H9 (cell line): ENCODE results near the gene VPREB3. TPM values are rescaled to one million over a fixed set of nuclear protein-coding genes. Genes with fewer than 3 reads are reported as not detected.

ENCODE experiments used
- DNase-seq: peaks from one replicate; pipeline ENCODE4 v3.0.0-alpha.2; 2017
- H2AFZ ChIP-seq: one replicate; pipeline ENCODE4 v1.6.1; 2013; ENCODE audit warnings: mild to moderate bottlenecking, low read length, control low read depth, moderate library complexity
- H2AK5ac ChIP-seq: 2 replicates; pipeline ENCODE4 v1.6.1; 2013; ENCODE audit warnings: low read length, control low read depth, mixed read lengths; ENCODE audit not compliant: insufficient read length
- H2BK120ac ChIP-seq: one replicate; pipeline ENCODE4 v1.6.1; 2013; ENCODE audit warnings: low read depth, mild to moderate bottlenecking, low read length, control low read depth, inconsistent platforms; ENCODE audit not compliant: poor library complexity, severe bottlenecking
- H2BK12ac ChIP-seq: 2 replicates; pipeline ENCODE4 v1.6.1; 2013; ENCODE audit warnings: low read length, control low read depth, mixed read lengths, low read depth; ENCODE audit not compliant: insufficient read length
- H2BK15ac ChIP-seq: 2 replicates; pipeline ENCODE4 v1.6.1; 2013; ENCODE audit warnings: low read depth, low read length, control low read depth
- H2BK20ac ChIP-seq: one replicate; pipeline ENCODE4 v1.6.1; 2013; ENCODE audit warnings: low read depth, mild to moderate bottlenecking, low read length, control low read depth, inconsistent platforms; ENCODE audit not compliant: poor library complexity, severe bottlenecking
- H2BK5ac ChIP-seq: 2 replicates; pipeline ENCODE4 v1.6.1; 2013; ENCODE audit warnings: low read length, control low read depth, mixed read lengths; ENCODE audit not compliant: insufficient read length
- H3K14ac ChIP-seq: 2 replicates; pipeline ENCODE4 v1.6.1; 2013; ENCODE audit warnings: low read length, control low read depth; ENCODE audit not compliant: insufficient read depth
- H3K18ac ChIP-seq: 2 replicates; pipeline ENCODE4 v1.6.1; 2013; ENCODE audit warnings: low read depth, mild to moderate bottlenecking, mixed read lengths, low read length, control low read depth; ENCODE audit not compliant: insufficient read length
- H3K23ac ChIP-seq: 2 replicates; pipeline ENCODE4 v1.6.1; 2013; ENCODE audit warnings: low read length, control low read depth, mixed read lengths, low read depth; ENCODE audit not compliant: insufficient read length
- H3K23me2 ChIP-seq: 2 replicates; pipeline ENCODE4 v1.6.1; 2013; ENCODE audit warnings: low read depth, mild to moderate bottlenecking, mixed read lengths, low read length, control low read depth; ENCODE audit not compliant: insufficient read length, poor library complexity, severe bottlenecking
- H3K27ac ChIP-seq: 2 replicates; pipeline ENCODE4 v1.5.1; 2013; ENCODE audit warnings: low read length, control low read depth, mixed read lengths, low read depth; ENCODE audit not compliant: insufficient read length
- H3K27me3 ChIP-seq: 2 replicates; pipeline ENCODE4 v1.6.1; 2013; ENCODE audit warnings: low read length, control low read depth, inconsistent platforms; ENCODE audit not compliant: insufficient read depth
- H3K4ac ChIP-seq: 2 replicates; pipeline ENCODE4 v1.6.1; 2013; ENCODE audit warnings: low read depth, mild to moderate bottlenecking, control low read depth, inconsistent platforms, low read length, moderate library complexity
- H3K4me1 ChIP-seq: 2 replicates; pipeline ENCODE4 v1.6.1; 2013; ENCODE audit warnings: low read length, control low read depth, inconsistent platforms; ENCODE audit not compliant: insufficient read depth
- H3K4me2 ChIP-seq: 2 replicates; pipeline ENCODE4 v1.6.1; 2013; ENCODE audit warnings: low read length, control low read depth, mixed read lengths; ENCODE audit not compliant: insufficient read length, insufficient read depth
- H3K56ac ChIP-seq: 2 replicates; pipeline ENCODE4 v1.6.1; 2013; ENCODE audit warnings: low read depth, mild to moderate bottlenecking, mixed read lengths, low read length, control low read depth; ENCODE audit not compliant: insufficient read length
- H3K79me1 ChIP-seq: 2 replicates; pipeline ENCODE4 v1.6.1; 2013; ENCODE audit warnings: low read depth, mild to moderate bottlenecking, moderate library complexity, low read length, control low read depth, inconsistent platforms; ENCODE audit not compliant: insufficient read depth, poor library complexity, severe bottlenecking
- H3K79me2 ChIP-seq: 2 replicates; pipeline ENCODE4 v1.6.1; 2013; ENCODE audit warnings: low read length, control low read depth, inconsistent platforms; ENCODE audit not compliant: insufficient read depth
- H3K9ac ChIP-seq: 2 replicates; pipeline ENCODE4 v1.6.1; 2013; ENCODE audit warnings: low read length, control low read depth, mixed read lengths; ENCODE audit not compliant: insufficient read length; ENCODE audit errors: extremely low read depth
- H3K9me3 ChIP-seq: one replicate; pipeline ENCODE4 v1.6.1; 2013; ENCODE audit warnings: low read depth, low read length, inconsistent platforms; ENCODE audit not compliant: control insufficient read depth
- H3T11ph ChIP-seq: one replicate; pipeline ENCODE4 v1.6.1; 2013; ENCODE audit warnings: mild to moderate bottlenecking, low read length, control low read depth, inconsistent platforms
- H4K20me1 ChIP-seq: one replicate; pipeline ENCODE4 v1.6.1; 2013; ENCODE audit not compliant: control insufficient read depth, insufficient read length, insufficient read depth
- H4K5ac ChIP-seq: 2 replicates; pipeline ENCODE4 v1.6.1; 2013; ENCODE audit warnings: low read depth, mild to moderate bottlenecking, mixed read lengths, low read length, control low read depth; ENCODE audit not compliant: insufficient read length
- H4K8ac ChIP-seq: replicated peaks from 2 replicates; pipeline ENCODE4 v1.6.1; 2013; ENCODE audit warnings: low read length, control low read depth, mixed read lengths, low read depth; ENCODE audit not compliant: insufficient read length
- H4K91ac ChIP-seq: 2 replicates; pipeline ENCODE4 v1.6.1; 2013; ENCODE audit warnings: low read depth, mild to moderate bottlenecking, moderate library complexity, mixed read lengths, low read length, control low read depth; ENCODE audit not compliant: insufficient read length
- H3K27ac Mint-ChIP-seq, 3 experiments: 2 replicates in 2 of 3; 3 replicates in 1 of 3; pipeline ENCODE4 v1.8.0; 2020 to 2021; ENCODE audit warnings: mixed read lengths in 3 of 3, mild to moderate bottlenecking in 1 of 3, moderate library complexity in 1 of 3
- H3K27me3 Mint-ChIP-seq: 2 replicates; pipeline ENCODE4 v1.8.0; 2021; ENCODE audit warnings: low read depth, mild to moderate bottlenecking, moderate library complexity, mixed read lengths
- H3K36me3 Mint-ChIP-seq, 3 experiments: 2 replicates in 2 of 3; 3 replicates in 1 of 3; pipeline ENCODE4 v1.8.0; 2020 to 2021; ENCODE audit warnings: low read depth in 3 of 3, mixed read lengths in 3 of 3; ENCODE audit not compliant: insufficient read depth in 1 of 3
- H3K4me1 Mint-ChIP-seq, 2 experiments: 2 replicates each; pipeline ENCODE4 v1.8.0; 2020; ENCODE audit warnings: mixed read lengths in 2 of 2
- H3K4me3 Mint-ChIP-seq, 2 experiments: 2 replicates in 1 of 2; 3 replicates in 1 of 2; pipeline ENCODE4 v1.8.0; 2020 to 2021; ENCODE audit warnings: mild to moderate bottlenecking in 2 of 2, mixed read lengths in 2 of 2, moderate library complexity in 1 of 2
- H3K9me3 Mint-ChIP-seq, 2 experiments: 2 replicates in 1 of 2; 3 replicates in 1 of 2; pipeline ENCODE4 v1.8.0; 2020; ENCODE audit warnings: mild to moderate bottlenecking in 2 of 2, mixed read lengths in 2 of 2, moderate library complexity in 1 of 2
- WGBS: extraction: QIAGEN DNeasy Blood & Tissue Kit; methylation state at CpG from one replicate; pipeline ENCODE4 v1.1.7; 2013; ENCODE audit warnings: missing lambda C conversion rate, low lambda C conversion rate, mixed read lengths; ENCODE audit not compliant: insufficient read length; ENCODE audit errors: extremely low coverage; 5-methylcytosine and 5-hydroxymethylcytosine counted together
- total RNA-seq: library from RNA; stranded (reverse); gene quantifications from 2 replicates; pipeline ENCODE4 v1.2.1, GENCODE V29; 2021
- TF ChIP-seq, protein P1 (sequence below): fragments of 200-600 bp; sonication (generic); conservative IDR thresholded peaks from 3 replicates; pipeline ENCODE4 v1.8.0; 2021; ENCODE audit warnings: antibody characterized with exemption, mild to moderate bottlenecking

VPREB3 gene
- total RNA-seq, 1 experiment from 2014 or later: 0.50 TPM

DNA sequence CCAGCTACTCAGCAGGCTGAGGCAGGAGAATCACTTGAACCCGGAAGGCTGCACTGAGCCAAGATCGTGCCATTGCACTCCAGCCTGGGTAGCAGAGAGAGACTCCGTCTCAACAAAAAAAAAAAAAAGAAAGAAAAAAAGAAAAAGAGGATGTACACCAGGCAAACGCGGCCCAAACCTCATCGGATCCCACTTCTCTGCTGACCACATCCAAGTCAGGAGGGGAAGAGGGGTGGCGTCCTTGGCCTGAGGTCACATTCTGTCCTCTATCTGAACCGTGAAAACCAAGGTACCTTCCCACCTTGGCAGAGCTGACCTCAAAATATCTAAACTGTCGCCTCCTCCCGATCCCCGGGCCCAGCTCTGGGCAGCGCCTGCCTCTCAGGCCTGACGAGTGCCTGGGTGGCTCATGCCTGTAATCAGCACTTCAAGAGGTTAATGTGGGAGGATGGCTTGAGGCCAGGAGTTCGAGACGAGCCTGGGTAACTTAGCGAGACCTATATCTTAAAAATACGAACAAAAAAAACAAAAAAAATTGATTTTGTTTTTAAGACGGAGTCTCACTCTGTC, 38.3 kb downstream of the VPREB3 start:
- no peaks in the 10 kb centered on the region for H3K4me1 ChIP-seq
- H3K27ac Mint-ChIP-seq: no peak overlapping the region
- H3K4me3 Mint-ChIP-seq: peak overlapping the region; percentile 74 to 85

More for the DNA sequence above, 38.3 kb downstream of the VPREB3 start:
- Histone ChIP-seq H3K27me3 (no peaks in the 10 kb centered on the region), H4K20me1 (no peaks in the 10 kb centered on the region), H3K23me2 (peaks cover 3% of the 10 kb centered on the region), H2AFZ (no peak overlapping the region), H2BK15ac (no peak overlapping the region), H2BK20ac (no peak overlapping the region), H3K9me3 (no peaks in the 10 kb centered on the region), H3K14ac (no peak overlapping the region), H3K23ac (no peak overlapping the region), H3K79me2 (no peaks in the 10 kb centered on the region), H3K9ac (no peak overlapping the region), H2BK120ac (no peak overlapping the region), H3K56ac (no peak overlapping the region), H3K4ac (no peak overlapping the region), H3T11ph (no peak overlapping the region), H2BK5ac (no peak overlapping the region), H3K4me2 (peak overlapping the region; percentile 13), H2BK12ac (no peak overlapping the region), H4K5ac (no peak overlapping the region), H3K27ac (no peak overlapping the region), H3K18ac (no peak overlapping the region), H2AK5ac (no peak overlapping the region), H4K91ac (no peak overlapping the region), H4K8ac (no peak overlapping the region), H3K79me1 (no peaks in the 10 kb centered on the region)
- H3K4me1 Mint-ChIP-seq: peaks cover 0 to 6% of the 10 kb centered on the region in 2 experiments; a peak in 2 of 4 replicates
- TF ChIP-seq, protein P1, sequence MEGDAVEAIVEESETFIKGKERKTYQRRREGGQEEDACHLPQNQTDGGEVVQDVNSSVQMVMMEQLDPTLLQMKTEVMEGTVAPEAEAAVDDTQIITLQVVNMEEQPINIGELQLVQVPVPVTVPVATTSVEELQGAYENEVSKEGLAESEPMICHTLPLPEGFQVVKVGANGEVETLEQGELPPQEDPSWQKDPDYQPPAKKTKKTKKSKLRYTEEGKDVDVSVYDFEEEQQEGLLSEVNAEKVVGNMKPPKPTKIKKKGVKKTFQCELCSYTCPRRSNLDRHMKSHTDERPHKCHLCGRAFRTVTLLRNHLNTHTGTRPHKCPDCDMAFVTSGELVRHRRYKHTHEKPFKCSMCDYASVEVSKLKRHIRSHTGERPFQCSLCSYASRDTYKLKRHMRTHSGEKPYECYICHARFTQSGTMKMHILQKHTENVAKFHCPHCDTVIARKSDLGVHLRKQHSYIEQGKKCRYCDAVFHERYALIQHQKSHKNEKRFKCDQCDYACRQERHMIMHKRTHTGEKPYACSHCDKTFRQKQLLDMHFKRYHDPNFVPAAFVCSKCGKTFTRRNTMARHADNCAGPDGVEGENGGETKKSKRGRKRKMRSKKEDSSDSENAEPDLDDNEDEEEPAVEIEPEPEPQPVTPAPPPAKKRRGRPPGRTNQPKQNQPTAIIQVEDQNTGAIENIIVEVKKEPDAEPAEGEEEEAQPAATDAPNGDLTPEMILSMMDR: no peak
- no peaks in the 10 kb centered on the region; a peak in 1 of 5 replicates for H3K9me3 Mint-ChIP-seq
- WGBS: no CpG with 5 or more reads among the region's 18 CpGs
- no peak for DNase-seq
- no peaks in the 10 kb centered on the region for H3K27me3 Mint-ChIP-seq
- peaks cover 13 to 32% (median 25%) of the 10 kb centered on the region in 3 experiments for H3K36me3 Mint-ChIP-seq
